Peyer's patch (tissue), 4 donors: ENCODE results near the gene ATL2. TPM values are rescaled to one million over a fixed set of nuclear protein-coding genes. Genes with fewer than 3 reads are reported as not detected.

Source experiments
- DNase-seq, 3 donors: peaks; one replicate each; pipeline ENCODE4 v3.0.0-alpha.2; 2017 to 2019
- H3K27ac ChIP-seq, 4 donors: fragments of 200-600 bp; sonication (generic); one replicate each; pipeline ENCODE4 v1.5.1; 2016 to 2019
- H3K27me3 ChIP-seq, 2 donors: fragments of 200-600 bp; sonication (generic); one replicate each; pipeline ENCODE4 v1.5.1; 2019
- H3K36me3 ChIP-seq, 3 donors: fragments of 200-600 bp; sonication (generic); one replicate each; pipeline ENCODE4 v1.5.1; 2016 to 2019
- H3K4me1 ChIP-seq, 4 donors: fragments of 200-600 bp; sonication (generic); one replicate each; pipeline ENCODE4 v1.5.1; 2016 to 2019
- H3K4me3 ChIP-seq, 4 donors: fragments of 200-600 bp; sonication (generic); 1 replicate in 3 of 4; 2 replicates in 1 of 4; pipeline ENCODE4 v1.5.1; 2016 to 2019; ENCODE audit warnings: mild to moderate bottlenecking in 1 of 4
- H3K9me3 ChIP-seq, 4 donors: fragments of 200-600 bp; sonication (generic); one replicate each; pipeline ENCODE4 v1.5.1; 2016 to 2019; ENCODE audit warnings: mild to moderate bottlenecking in 1 of 4
- CTCF ChIP-seq, 6 experiments: fragments of 450-650 bp in 4 of 6; fragments of 200-600 bp in 2 of 6; sonication (generic) in 1 of 6; IDR thresholded peaks; one replicate each; pipeline ENCODE4 v1.5.1; 2017 to 2019; ENCODE audit warnings: antibody characterized with exemption in 6 of 6, mild to moderate bottlenecking in 3 of 6, moderate library complexity in 1 of 6
- POLR2A ChIP-seq, 2 donors: fragments of 450-650 bp; IDR thresholded peaks; one replicate each; pipeline ENCODE4 v1.5.1; 2017; ENCODE audit warnings: antibody characterized with exemption in 2 of 2, mild to moderate bottlenecking in 2 of 2, moderate library complexity in 2 of 2
- total RNA-seq, 4 donors: library from RNA; depleted of rRNA; stranded (reverse); fragments of >200 nt; gene quantifications; one replicate each; pipeline ENCODE4 v1.1.0, GENCODE V29; 2016

The ATL2 gene
- total RNA-seq, 4 donors from 2014 or later = 87.9 to 170 (median 132) TPM

GRCh38 chr2:38360177-38360576 is 16.9 kb downstream of the ATL2 start:
- H3K27me3 ChIP-seq = no peaks in the 10 kb centered on the region
- no peak for TF ChIP-seq POLR2A (IDR thresholded peaks at IDR 0.05)
- TF ChIP-seq CTCF (IDR thresholded peaks at IDR 0.05) = no peak

GRCh38 chr2:38353402-38353801 is 23.7 kb downstream of the ATL2 start:
- no peaks in the 10 kb centered on the region for H3K27me3 ChIP-seq
- H3K4me1 ChIP-seq = no peaks in the 10 kb centered on the region

More at GRCh38 chr2:38360177-38360576, 16.9 kb downstream of the ATL2 start:
- Histone ChIP-seq H3K9me3 (no peaks in the 10 kb centered on the region), H3K4me1 (peaks cover 0 to 13% (median 0%) of the 10 kb centered on the region in 4 donors), H3K36me3 (peaks cover 0 to 12% (median 0%) of the 10 kb centered on the region in 3 donors), H3K27ac (no peak overlapping the region), H3K4me3 (no peak overlapping the region)
- DNase-seq = no peak

GRCh38 chr2:38352336-38352735 is 24.7 kb downstream of the ATL2 start:
- Histone ChIP-seq H3K27me3 (no peaks in the 10 kb centered on the region), H3K36me3 (peaks cover 0 to 12% (median 0%) of the 10 kb centered on the region in 3 donors), H3K4me3 (no peak overlapping the region), H3K9me3 (no peaks in the 10 kb centered on the region), H3K27ac (no peak overlapping the region), H3K4me1 (no peaks in the 10 kb centered on the region)
- no peak for DNase-seq
- TF ChIP-seq CTCF (IDR thresholded peaks at IDR 0.05) = no peak
- TF ChIP-seq POLR2A (IDR thresholded peaks at IDR 0.05) = no peak

More at GRCh38 chr2:38353402-38353801, 23.7 kb downstream of the ATL2 start:
- H3K36me3 ChIP-seq = peaks cover 0 to 15% (median 0%) of the 10 kb centered on the region in 3 donors
- TF ChIP-seq CTCF (IDR thresholded peaks at IDR 0.05) = no peak
- TF ChIP-seq POLR2A (IDR thresholded peaks at IDR 0.05) = no peak
- no peak overlapping the region for H3K27ac ChIP-seq
- no peaks in the 10 kb centered on the region for H3K9me3 ChIP-seq
- H3K4me3 ChIP-seq = no peak overlapping the region
- no peak for DNase-seq

GRCh38 chr2:38345323-38346038 is 31.6 kb downstream of the ATL2 start:
- Histone ChIP-seq H3K27ac (no peak overlapping the region), H3K9me3 (no peaks in the 10 kb centered on the region), H3K27me3 (no peaks in the 10 kb centered on the region), H3K4me1 (peaks cover 0 to 3% (median 0%) of the 10 kb centered on the region in 4 donors), H3K36me3 (peaks cover 0 to 29% (median 0%) of the 10 kb centered on the region in 3 donors), H3K4me3 (no peak overlapping the region)
- DNase-seq = no peak
- TF ChIP-seq POLR2A (IDR thresholded peaks at IDR 0.05) (no peak), CTCF (IDR thresholded peaks at IDR 0.05) (no peak)

GRCh38 chr2:38344813-38345212 is 32.3 kb downstream of the ATL2 start:
- no peaks in the 10 kb centered on the region for H3K9me3 ChIP-seq
- TF ChIP-seq POLR2A (IDR thresholded peaks at IDR 0.05) (no peak), CTCF (IDR thresholded peaks at IDR 0.05) (no peak)
- peaks cover 0 to 3% (median 0%) of the 10 kb centered on the region in 4 donors for H3K4me1 ChIP-seq
- no peak for DNase-seq
- no peak overlapping the region for H3K4me3 ChIP-seq
- no peaks in the 10 kb centered on the region for H3K27me3 ChIP-seq
- H3K27ac ChIP-seq = no peak overlapping the region
- peaks cover 0 to 36% (median 0%) of the 10 kb centered on the region in 3 donors for H3K36me3 ChIP-seq
